ENCODE data around the gene FYTTD1.
A peak's percentile ranks its signal among the peaks of the same experiment; 100 is the strongest.

Gene FYTTD1

GRCh38 chr3:197789309-197789708 lies 39.6 kb downstream of the FYTTD1 start:
- no peak for TF ChIP-seq SIN3A (IDR thresholded peaks at IDR 0.05; ENCODE audit: borderline replicate concordance, insufficient read depth, low read length)
- TF ChIP-seq TAF1 (IDR thresholded peaks at IDR 0.05; ENCODE audit: borderline replicate concordance, insufficient read depth, low read length), result no peak
- TF ChIP-seq FOXP2 (optimal IDR thresholded peaks at IDR 0.05; ENCODE audit: borderline replicate concordance, extremely low read depth, extremely low read length, insufficient read depth), result no peak
- TF ChIP-seq POLR2AphosphoS5 (IDR thresholded peaks at IDR 0.05; ENCODE audit: low read depth, low read length), result no peak
- no peak for TF ChIP-seq REST (IDR thresholded peaks at IDR 0.05; ENCODE audit: insufficient read depth in 1 of 2, low read depth in 2 of 2, low read length in 2 of 2)

GRCh38 chr3:197790033-197790432 lies 40.4 kb downstream of the FYTTD1 start:
- TF ChIP-seq SIN3A (IDR thresholded peaks at IDR 0.05; ENCODE audit: borderline replicate concordance, insufficient read depth, low read length), result no peak
- no peak for TF ChIP-seq POLR2AphosphoS5 (IDR thresholded peaks at IDR 0.05; ENCODE audit: low read depth, low read length)
- no peak for TF ChIP-seq FOXP2 (optimal IDR thresholded peaks at IDR 0.05; ENCODE audit: borderline replicate concordance, extremely low read depth, extremely low read length, insufficient read depth)
- TF ChIP-seq REST (IDR thresholded peaks at IDR 0.05; ENCODE audit: insufficient read depth in 1 of 2, low read depth in 2 of 2, low read length in 2 of 2), result no peak
- TF ChIP-seq TAF1 (IDR thresholded peaks at IDR 0.05; ENCODE audit: borderline replicate concordance, insufficient read depth, low read length), result no peak

- TF ChIP-seq TAF1 (IDR thresholded peaks at IDR 0.05; ENCODE audit: borderline replicate concordance, insufficient read depth, low read length), result peak; percentile 56; the same call in 1 of the 2 replicates
- TF ChIP-seq REST (IDR thresholded peaks at IDR 0.05; ENCODE audit: insufficient read depth in 1 of 2, low read depth in 2 of 2, low read length in 2 of 2), result 0 out of 4 replicates have a peak, but pooled peaks of 1 of the 2 experiments have one; percentile 27
- TF ChIP-seq POLR2AphosphoS5 (IDR thresholded peaks at IDR 0.05; ENCODE audit: low read depth, low read length), result peak; percentile 83
- no peak for TF ChIP-seq SIN3A (IDR thresholded peaks at IDR 0.05; ENCODE audit: borderline replicate concordance, insufficient read depth, low read length)
- TF ChIP-seq FOXP2 (optimal IDR thresholded peaks at IDR 0.05; ENCODE audit: borderline replicate concordance, extremely low read depth, extremely low read length, insufficient read depth), result peak; percentile 80
These were observed 41.6 kb downstream of the FYTTD1 start, which contains the start of gene LRCH3 for GRCh38 chr3:197791113-197791891. Gene LRCH3 (plus strand): TSS chr3:197791254. CDS start chr3:197791279, 25 bp downstream.

- TF ChIP-seq FOXP2 (optimal IDR thresholded peaks at IDR 0.05; ENCODE audit: borderline replicate concordance, extremely low read depth, extremely low read length, insufficient read depth) (no peak), TAF1 (IDR thresholded peaks at IDR 0.05; ENCODE audit: borderline replicate concordance, insufficient read depth, low read length) (no peak), REST (IDR thresholded peaks at IDR 0.05; ENCODE audit: insufficient read depth in 1 of 2, low read depth in 2 of 2, low read length in 2 of 2) (no peak), POLR2AphosphoS5 (IDR thresholded peaks at IDR 0.05; ENCODE audit: low read depth, low read length) (no peak), SIN3A (IDR thresholded peaks at IDR 0.05; ENCODE audit: borderline replicate concordance, insufficient read depth, low read length) (no peak)
These were observed 42.4 kb downstream of the FYTTD1 start for GRCh38 chr3:197791892-197792647.

Measured in PFSK-1 (cell line).